GM12875 (cell line): ENCODE results near the gene CYTL1.

Experiments used
- H3K4me3 ChIP-seq: one replicate; pipeline ENCODE4 v1.5.1; 2011; ENCODE audit warnings: low read depth, low read length, control low read depth
- CTCF ChIP-seq: IDR thresholded peaks from 2 replicates; pipeline ENCODE4 v1.5.1; 2011; ENCODE audit warnings: low read depth, mild to moderate bottlenecking, control low read depth, inconsistent platforms, low read length, moderate library complexity, borderline replicate concordance; ENCODE audit not compliant: insufficient read depth

CYTL1 gene

GRCh38 chr4:5034206-5034605, 14.9 kb upstream of the CYTL1 start:
- no peak overlapping the region for H3K4me3 ChIP-seq
- no peak for TF ChIP-seq CTCF

GRCh38 chr4:5033281-5033841, 14.1 kb upstream of the CYTL1 start:
- TF ChIP-seq CTCF: no peak

GRCh38 chr4:5032813-5033212, 13.6 kb upstream of the CYTL1 start:
- no peak overlapping the region for H3K4me3 ChIP-seq
- no peak for TF ChIP-seq CTCF

More at GRCh38 chr4:5033281-5033841, 14.1 kb upstream of the CYTL1 start:
- H3K4me3 ChIP-seq: no peak overlapping the region

GRCh38 chr4:5030927-5031326, 11.7 kb upstream of the CYTL1 start:
- TF ChIP-seq CTCF: no peak

GRCh38 chr4:5030221-5030620, 11.0 kb upstream of the CYTL1 start:
- TF ChIP-seq CTCF: no peak
- H3K4me3 ChIP-seq: no peak overlapping the region

More at GRCh38 chr4:5030927-5031326, 11.7 kb upstream of the CYTL1 start:
- H3K4me3 ChIP-seq: no peak overlapping the region

- TF ChIP-seq CTCF: no peak
- H3K4me3 ChIP-seq: no peak overlapping the region
These were observed 10.2 kb upstream of the CYTL1 start for GRCh38 chr4:5029447-5029846.

GRCh38 chr4:5028480-5028879, 9.2 kb upstream of the CYTL1 start:
- TF ChIP-seq CTCF: no peak
- H3K4me3 ChIP-seq: no peak overlapping the region
